KOPT-K1 (cell line): ENCODE measurements around the gene WBP1.
"Not testable (repeated sequence)": the region's sequence is repeated elsewhere in the genome, so short reads cannot be mapped to it uniquely, and the experiment has no call there.

ENCODE experiments used
- H3K27ac ChIP-seq: fragments of 200-600 bp; sonication (generic); 2 replicates; pipeline ENCODE4 v1.5.1; 2016; ENCODE audit warnings: antibody characterized with exemption, mild to moderate bottlenecking, low read depth, low read length; ENCODE audit not compliant: poor library complexity, severe bottlenecking
- H3K36me3 ChIP-seq: fragments of 200-600 bp; sonication (generic); 2 replicates; pipeline ENCODE4 v1.5.1; 2017; ENCODE audit warnings: antibody characterized with exemption, mild to moderate bottlenecking, low read length, moderate library complexity; ENCODE audit not compliant: insufficient read depth
- H3K9me3 ChIP-seq: fragments of 200-600 bp; sonication (generic); 2 replicates; pipeline ENCODE4 v1.5.1; 2017; ENCODE audit warnings: antibody characterized with exemption, low read length, mild to moderate bottlenecking; ENCODE audit not compliant: insufficient read depth, poor library complexity, severe bottlenecking

Gene WBP1

GRCh38 chr2:74439803-74440377 lies 18.3 kb upstream of the WBP1 start:
- no peak overlapping the region for H3K27ac ChIP-seq
- no peaks in the 10 kb centered on the region for H3K9me3 ChIP-seq
- no peaks in the 10 kb centered on the region for H3K36me3 ChIP-seq

GRCh38 chr2:74440378-74441169 lies 17.7 kb upstream of the WBP1 start:
- Histone ChIP-seq H3K9me3 (no peaks in the 10 kb centered on the region), H3K27ac (no peak overlapping the region), H3K36me3 (no peaks in the 10 kb centered on the region)

DNA sequence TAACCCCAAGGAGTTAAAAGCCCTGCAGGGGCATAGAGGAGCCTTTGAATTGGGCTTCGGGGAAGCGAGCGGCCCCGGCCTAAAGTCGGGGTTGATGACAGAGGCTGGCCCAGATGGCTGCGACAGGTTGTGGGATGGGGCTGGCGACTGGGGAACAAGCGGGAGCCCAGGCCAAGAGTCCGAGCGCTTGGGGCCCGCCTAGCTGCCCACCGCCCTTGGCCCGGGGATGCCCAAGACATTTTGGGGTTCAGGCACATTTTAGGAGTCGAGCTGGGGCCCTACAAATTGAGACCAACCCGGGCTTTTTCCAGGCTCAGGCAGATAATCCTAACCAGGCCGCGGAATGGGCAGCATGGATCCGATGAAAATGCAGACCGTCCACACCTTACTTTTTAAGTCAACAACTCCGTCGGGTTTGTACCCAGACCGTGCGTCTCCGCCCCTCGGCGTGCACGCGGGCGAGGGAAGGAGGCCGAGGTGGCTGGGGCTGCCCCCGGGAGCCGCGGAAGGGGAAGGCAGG lies 17.0 kb upstream of the WBP1 start:
- H3K36me3 ChIP-seq, result no peaks in the 10 kb centered on the region
- H3K27ac ChIP-seq, result no peak overlapping the region
- H3K9me3 ChIP-seq, result no peaks in the 10 kb centered on the region

DNA sequence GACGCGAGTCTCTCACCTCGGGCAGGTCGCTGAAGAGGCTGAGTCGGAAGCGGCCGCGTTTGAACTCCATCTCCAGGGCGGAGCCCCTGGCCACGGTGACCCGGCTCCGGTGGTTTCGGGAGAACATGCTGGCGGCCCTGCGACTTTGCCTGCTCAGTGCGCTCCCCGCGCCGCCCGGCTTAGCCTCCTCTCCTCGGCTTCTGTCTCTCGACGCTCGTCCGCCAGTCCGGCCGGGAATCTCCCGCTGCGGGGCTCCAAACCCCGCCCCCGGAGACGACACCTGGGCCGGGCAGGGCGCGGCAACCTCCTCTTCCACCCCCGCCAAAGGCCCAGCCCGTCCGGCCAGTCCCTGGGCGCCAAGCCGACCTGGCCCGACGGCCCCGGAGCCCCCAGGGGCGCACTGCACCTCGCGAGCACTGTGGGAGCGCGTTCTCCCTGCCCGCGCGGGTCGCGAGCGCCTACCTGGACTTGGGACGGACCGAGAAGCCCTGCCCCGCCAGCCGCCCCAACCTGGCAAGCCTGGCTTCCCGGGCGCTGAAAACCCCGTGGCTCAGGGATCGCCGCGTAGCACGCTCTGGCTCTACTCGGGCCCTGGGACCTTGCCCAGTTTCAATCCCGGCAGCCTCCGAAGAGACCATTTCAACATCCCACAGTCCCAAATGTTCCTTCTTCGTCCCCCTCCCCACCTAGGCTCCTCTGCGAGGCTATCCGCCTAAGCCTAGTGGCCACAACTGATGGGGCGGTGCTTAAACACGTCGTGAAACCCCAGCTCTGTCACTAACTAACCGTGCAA lies 16.4 kb upstream of the WBP1 start, which contains the start of gene RTKN:
RTKN (minus strand) TSS at position 248 of the 793 bp plus-strand sequence; CDS start at position 127, 121 bp downstream.
- no peaks in the 10 kb centered on the region for H3K36me3 ChIP-seq
- no peak within 1 kb of the TSS for H3K27ac ChIP-seq
- no peaks in the 10 kb centered on the region for H3K9me3 ChIP-seq

- not testable (repeated sequence) for H3K27ac ChIP-seq, H3K9me3 ChIP-seq
Observed at GRCh38 chr2:74442483-74443297, 15.5 kb upstream of the WBP1 start.

DNA sequence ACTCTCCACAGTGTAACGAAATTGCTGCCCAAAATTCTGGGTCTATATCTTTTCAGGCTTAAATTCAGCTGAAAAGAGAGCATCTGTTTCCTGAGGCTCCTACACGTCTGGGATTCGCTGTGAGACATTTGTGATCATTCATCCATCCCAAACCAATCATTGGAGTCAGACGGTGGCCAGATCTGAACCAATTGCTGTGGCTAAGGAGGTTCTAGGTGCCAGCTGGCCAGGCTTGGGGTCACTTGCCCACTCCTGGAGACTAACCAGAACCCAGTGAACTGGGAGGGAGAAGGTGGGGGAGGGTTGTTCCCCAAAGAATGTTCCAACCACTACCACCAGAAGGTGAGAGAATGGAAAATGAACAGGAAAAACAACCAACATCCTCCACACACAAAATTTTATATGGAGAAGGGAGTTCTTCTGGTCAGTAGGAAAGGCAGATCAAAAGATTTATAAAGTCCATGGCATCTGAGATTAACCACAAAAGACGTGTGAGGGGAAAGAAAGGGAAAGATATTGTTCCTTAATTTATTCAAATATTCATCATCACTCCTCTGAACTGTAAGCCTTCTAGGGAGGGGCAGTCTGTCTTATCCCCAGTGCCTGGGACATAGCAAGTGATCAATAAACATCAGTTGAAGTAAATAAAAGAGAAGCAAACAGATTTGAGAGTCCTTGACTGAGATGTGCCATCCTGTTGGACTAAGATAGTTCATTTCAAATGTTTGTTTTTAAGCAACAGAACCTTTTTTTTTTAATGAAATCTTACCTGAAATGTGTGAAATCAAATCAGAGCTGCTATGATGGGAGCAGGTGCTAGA lies 13.5 kb upstream of the WBP1 start:
- no peak overlapping the region for H3K27ac ChIP-seq
- H3K9me3 ChIP-seq, result no peaks in the 10 kb centered on the region
- no peaks in the 10 kb centered on the region for H3K36me3 ChIP-seq

More at GRCh38 chr2:74442483-74443297, 15.5 kb upstream of the WBP1 start:
- H3K36me3 ChIP-seq, result not testable (repeated sequence)

GRCh38 chr2:74447230-74447999 lies 10.8 kb upstream of the WBP1 start:
- no peaks in the 10 kb centered on the region for H3K9me3 ChIP-seq
- H3K36me3 ChIP-seq, result no peaks in the 10 kb centered on the region
- no peak overlapping the region for H3K27ac ChIP-seq

- Histone ChIP-seq H3K9me3 (no peaks in the 10 kb centered on the region), H3K36me3 (no peaks in the 10 kb centered on the region)
Observed at GRCh38 chr2:74448771-74449170, 9.5 kb upstream of the WBP1 start.

GRCh38 chr2:74450570-74451190 lies 7.6 kb upstream of the WBP1 start:
- Histone ChIP-seq H3K36me3 (no peaks in the 10 kb centered on the region), H3K9me3 (no peaks in the 10 kb centered on the region), H3K27ac (no peak overlapping the region)

More at GRCh38 chr2:74448771-74449170, 9.5 kb upstream of the WBP1 start:
- no peak overlapping the region for H3K27ac ChIP-seq

- Histone ChIP-seq H3K36me3 (no peaks in the 10 kb centered on the region), H3K27ac (peak within 1 kb of the TSS; percentile 55), H3K9me3 (no peaks in the 10 kb centered on the region)
Observed at GRCh38 chr2:74454654-74455511, 3.4 kb upstream of the WBP1 start, which contains the start of gene INO80B. INO80B (plus strand) TSS chr2:74455087; CDS start chr2:74455117, 30 bp downstream.

- Histone ChIP-seq H3K9me3 (no peaks in the 10 kb centered on the region), H3K27ac (peak overlapping the region; percentile 84), H3K36me3 (peaks cover 18% of the 10 kb centered on the region)
Observed at GRCh38 chr2:74457129-74457548, 1.1 kb upstream of the WBP1 start.

DNA sequence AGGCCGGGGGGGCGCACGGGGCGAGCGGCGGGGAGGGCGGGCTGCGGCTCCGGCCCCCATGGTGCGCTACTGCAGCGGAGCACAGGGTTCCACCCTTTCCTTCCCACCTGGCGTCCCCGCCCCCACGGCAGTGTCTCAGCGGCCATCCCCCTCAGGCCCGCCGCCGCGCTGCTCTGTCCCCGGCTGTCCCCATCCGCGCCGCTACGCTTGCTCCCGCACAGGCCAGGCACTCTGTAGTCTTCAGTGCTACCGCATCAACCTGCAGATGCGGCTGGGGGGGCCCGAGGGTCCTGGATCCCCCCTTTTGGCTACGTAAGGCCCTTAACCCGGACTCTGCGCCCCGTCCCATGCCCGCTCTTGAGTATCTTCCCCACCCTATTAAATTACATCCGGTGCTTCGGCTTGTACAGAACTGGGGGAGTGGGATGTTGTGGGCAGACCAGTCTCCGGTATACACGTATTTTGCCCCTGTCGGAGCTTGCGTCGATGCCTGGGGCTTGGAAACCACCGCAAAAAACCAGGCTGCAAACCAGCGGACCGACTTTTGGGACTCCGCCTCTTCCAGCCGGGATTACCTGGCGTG lies 598 bp upstream of the WBP1 start:
- Histone ChIP-seq H3K36me3 (peaks cover 23% of the 10 kb centered on the region), H3K9me3 (no peaks in the 10 kb centered on the region), H3K27ac (peak overlapping the region; percentile 84)
